IgD-negative memory B cell (primary cell): Measurements from ENCODE around the gene DIP2B. TPM values are rescaled to one million over a fixed set of nuclear protein-coding genes. Genes with fewer than 3 reads are reported as not detected.

ENCODE experiments used
- H3K27ac Mint-ChIP-seq, 3 donors: one replicate each; pipeline ENCODE4 v1.8.0; 2020 to 2022; ENCODE audit warnings: mild to moderate bottlenecking in 3 of 3, mixed read lengths in 3 of 3, moderate library complexity in 1 of 3
- H3K27me3 Mint-ChIP-seq: one replicate; pipeline ENCODE4 v1.8.0; 2021; ENCODE audit warnings: mixed read lengths
- H3K36me3 Mint-ChIP-seq: one replicate; pipeline ENCODE4 v1.8.0; 2020; ENCODE audit warnings: mild to moderate bottlenecking, mixed read lengths
- H3K4me1 Mint-ChIP-seq, 3 donors: one replicate each; pipeline ENCODE4 v1.8.0; 2020 to 2022; ENCODE audit warnings: mixed read lengths in 3 of 3, mild to moderate bottlenecking in 1 of 3
- H3K4me3 Mint-ChIP-seq, 4 donors: one replicate each; pipeline ENCODE4 v1.8.0; 2020 to 2022; ENCODE audit warnings: mild to moderate bottlenecking in 4 of 4, mixed read lengths in 4 of 4, moderate library complexity in 3 of 4
- H3K9me3 Mint-ChIP-seq, 3 donors: one replicate each; pipeline ENCODE4 v1.8.0; 2020 to 2021; ENCODE audit warnings: mixed read lengths in 3 of 3, mild to moderate bottlenecking in 1 of 3
- polyA plus RNA-seq: library from polyadenylated mRNA; unstranded; fragments of 300-500 nt; fragmentation: Illumina TruSeq; gene quantifications from one replicate; pipeline ENCODE4 v1.2.3, GENCODE V29; 2021

The DIP2B gene
- polyA plus RNA-seq, 1 donor from 2014 or later: 16.4 TPM

DNA sequence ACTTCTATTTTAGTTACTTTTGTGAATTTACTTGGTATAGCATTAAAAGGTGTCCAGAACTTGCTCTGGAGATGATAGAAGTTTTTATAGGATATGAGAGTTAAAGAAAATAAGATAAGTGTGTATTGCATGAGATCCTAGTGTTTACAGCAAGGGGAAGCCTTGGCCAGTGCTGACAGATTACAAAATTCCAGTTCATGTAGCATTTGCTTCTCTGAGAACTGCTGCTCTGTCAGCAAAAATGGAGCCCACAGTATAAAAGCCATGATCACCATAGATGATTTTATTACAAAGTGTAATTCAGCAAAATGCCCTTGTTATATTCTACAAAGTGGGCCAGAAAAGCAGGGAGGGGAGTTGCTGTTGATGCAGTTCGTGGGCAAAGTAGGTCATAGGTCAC, 219.1 kb downstream of the DIP2B start:
- Mint-ChIP-seq H3K4me3 (no peak overlapping the region), H3K9me3 (no peaks in the 10 kb centered on the region), H3K27ac (peak overlapping the region in 1 of 3 donors; percentile 31), H3K27me3 (no peaks in the 10 kb centered on the region), H3K36me3 (peaks cover 7% of the 10 kb centered on the region), H3K4me1 (peaks cover 2 to 11% (median 5%) of the 10 kb centered on the region in 3 donors)

DNA sequence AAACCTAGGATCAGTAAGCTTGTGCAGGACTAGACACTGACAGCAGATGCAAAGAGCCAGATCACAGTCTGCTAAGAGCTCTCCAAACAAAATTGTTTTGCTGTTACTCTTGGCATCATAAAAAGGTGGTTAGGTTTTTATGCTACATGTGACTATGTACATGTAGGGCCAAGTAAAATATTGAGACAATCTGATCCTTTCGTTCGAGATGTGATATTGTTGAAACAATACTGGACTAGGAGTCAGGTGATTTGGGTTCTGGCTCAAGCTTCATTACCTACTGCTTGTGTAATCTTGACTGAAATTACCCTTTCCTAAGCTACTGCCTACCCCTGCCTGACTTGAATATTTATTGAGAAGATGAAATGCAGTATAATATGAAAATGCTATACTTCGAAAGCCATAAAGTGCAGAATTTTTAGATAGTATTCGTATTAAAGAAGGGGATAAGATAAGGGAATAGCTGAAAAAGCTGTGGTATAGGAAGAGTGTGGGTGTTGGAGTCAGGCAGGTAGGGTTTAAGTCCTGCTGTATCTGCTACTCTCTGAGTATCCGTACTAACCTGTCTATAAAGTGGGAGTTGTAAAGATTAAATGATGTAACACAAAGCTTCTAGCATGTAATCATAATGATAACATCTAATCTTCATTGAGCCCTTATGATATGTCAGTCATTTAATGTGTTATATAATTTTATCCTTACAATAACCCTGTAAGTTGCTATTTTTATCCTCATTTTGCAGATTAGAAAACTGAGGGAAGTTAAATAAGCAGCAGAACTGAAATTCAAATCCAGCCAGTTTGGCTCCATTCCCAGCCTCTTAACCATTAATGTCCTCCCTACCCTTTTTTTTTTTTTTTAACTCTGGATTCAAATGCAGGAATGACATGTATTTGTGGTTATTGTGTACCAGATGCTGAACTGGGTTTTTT, 220.5 kb downstream of the DIP2B start:
- Mint-ChIP-seq H3K9me3 (no peaks in the 10 kb centered on the region), H3K27ac (no peak overlapping the region), H3K4me3 (no peak overlapping the region), H3K36me3 (peaks cover 11% of the 10 kb centered on the region), H3K4me1 (peaks cover 0 to 11% (median 5%) of the 10 kb centered on the region in 3 donors), H3K27me3 (no peaks in the 10 kb centered on the region)

DNA sequence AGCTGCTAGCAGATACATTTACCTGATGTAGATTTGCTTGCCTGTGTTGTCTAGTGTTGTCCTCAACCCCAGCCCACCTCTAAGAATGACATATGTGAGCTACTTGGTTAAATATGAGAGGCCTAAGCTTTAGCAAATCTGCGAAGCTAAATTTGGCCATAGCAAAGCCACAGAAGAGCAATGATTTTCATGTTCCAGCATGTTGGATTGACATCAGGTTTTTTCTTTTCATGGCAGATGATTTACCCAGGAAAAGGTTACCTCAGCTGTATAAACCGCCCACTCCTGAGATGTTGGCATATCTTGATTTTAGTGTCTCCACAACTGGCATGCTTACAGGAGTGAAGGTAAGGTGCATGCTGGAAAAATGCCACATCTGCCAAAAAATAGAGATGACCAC, 222.7 kb downstream of the DIP2B start:
- Mint-ChIP-seq H3K27ac (no peak overlapping the region), H3K27me3 (no peaks in the 10 kb centered on the region), H3K9me3 (no peaks in the 10 kb centered on the region), H3K4me1 (peaks cover 0 to 7% (median 3%) of the 10 kb centered on the region in 3 donors), H3K36me3 (peaks cover 14% of the 10 kb centered on the region), H3K4me3 (no peak overlapping the region)

DNA sequence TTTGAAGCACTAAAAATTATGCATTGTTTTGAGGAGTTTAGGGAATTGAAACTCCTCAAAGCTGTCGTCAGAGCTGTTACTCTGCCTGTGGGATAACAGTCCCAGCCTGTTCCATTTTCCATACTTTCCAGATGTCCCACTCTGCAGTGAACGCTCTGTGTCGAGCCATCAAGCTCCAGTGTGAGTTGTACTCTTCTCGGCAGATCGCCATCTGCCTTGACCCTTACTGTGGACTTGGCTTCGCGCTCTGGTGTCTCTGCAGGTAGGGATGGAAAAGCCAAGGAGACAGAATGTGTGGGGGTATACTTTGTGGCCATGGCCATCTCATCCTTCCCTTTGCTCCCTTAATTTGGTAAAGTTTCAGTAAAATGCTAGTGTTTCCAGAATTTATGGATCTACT, 223.6 kb downstream of the DIP2B start:
- H3K4me1 Mint-ChIP-seq: no peaks in the 10 kb centered on the region
- no peaks in the 10 kb centered on the region for H3K9me3 Mint-ChIP-seq
- H3K27ac Mint-ChIP-seq: peak overlapping the region in 1 of 3 donors; percentile 89
- H3K27me3 Mint-ChIP-seq: no peaks in the 10 kb centered on the region
- H3K36me3 Mint-ChIP-seq: peaks cover 14% of the 10 kb centered on the region
- no peak overlapping the region for H3K4me3 Mint-ChIP-seq

DNA sequence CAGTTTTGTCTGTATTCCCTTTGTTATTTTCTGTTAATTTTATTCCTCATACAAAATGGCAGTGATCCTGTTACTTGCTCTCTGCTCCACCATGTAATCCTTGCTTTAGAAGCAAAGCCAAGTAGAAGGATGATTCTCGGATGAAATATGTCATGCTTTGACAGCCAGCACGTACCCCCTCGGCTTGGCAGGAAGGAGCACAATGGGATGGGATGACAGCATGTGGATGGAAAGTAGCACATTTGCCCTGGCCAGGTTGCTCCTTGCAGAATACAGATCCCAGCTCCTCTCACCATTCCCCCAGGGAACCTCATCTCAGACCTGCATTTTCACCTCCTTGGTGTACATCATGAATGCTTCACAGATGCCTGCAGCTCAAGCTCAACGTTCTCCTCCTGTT, 224.1 kb downstream of the DIP2B start:
- Mint-ChIP-seq H3K36me3 (peaks cover 12% of the 10 kb centered on the region), H3K27ac (peak overlapping the region in 2 of 3 donors; percentile 47 to 89), H3K27me3 (no peaks in the 10 kb centered on the region), H3K4me1 (no peaks in the 10 kb centered on the region), H3K4me3 (no peak overlapping the region), H3K9me3 (no peaks in the 10 kb centered on the region)

DNA sequence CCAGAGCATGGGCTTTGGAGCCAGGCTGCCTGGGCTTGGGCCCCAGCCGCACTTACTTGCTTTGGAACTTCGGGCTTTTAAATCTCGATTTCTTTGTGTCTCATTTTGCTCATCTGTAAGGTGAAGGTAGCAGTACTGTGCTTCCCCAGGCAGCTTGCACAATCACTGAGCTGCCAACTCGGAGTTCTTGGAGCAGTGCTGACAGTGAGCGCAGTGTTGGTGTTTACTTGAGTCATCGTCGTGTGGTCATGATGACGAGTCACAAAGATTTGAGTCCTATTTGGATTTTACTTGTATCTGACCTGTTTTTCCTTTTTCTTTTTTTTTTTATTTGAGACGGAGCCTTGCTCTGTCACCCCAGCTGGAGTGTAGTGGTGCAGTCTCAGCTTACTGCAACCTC, 227.8 kb downstream of the DIP2B start:
- Mint-ChIP-seq H3K9me3 (no peaks in the 10 kb centered on the region), H3K27ac (peak overlapping the region in 2 of 3 donors; percentile 37 to 80), H3K27me3 (no peaks in the 10 kb centered on the region), H3K36me3 (peaks cover 11% of the 10 kb centered on the region), H3K4me3 (no peak overlapping the region), H3K4me1 (no peaks in the 10 kb centered on the region)

DNA sequence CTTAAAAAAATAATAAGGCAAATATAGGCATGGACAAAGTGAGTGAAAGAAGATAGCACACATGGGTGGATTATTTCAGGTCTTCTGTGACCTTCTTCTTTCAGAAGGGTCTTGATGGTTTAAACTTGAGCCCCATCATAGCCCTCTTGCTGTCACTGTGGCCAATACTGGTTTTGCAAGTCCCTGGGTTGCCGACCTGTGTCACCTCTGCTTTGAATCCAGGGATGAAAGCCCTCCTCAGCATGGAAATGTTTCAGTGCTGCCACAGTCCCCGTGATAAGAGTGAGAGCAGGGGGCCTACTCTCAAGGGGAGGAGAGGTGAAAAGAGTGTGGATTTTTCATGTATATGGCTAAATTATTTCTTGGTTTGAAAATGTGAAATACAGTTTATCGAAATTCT, 228.9 kb downstream of the DIP2B start:
- Mint-ChIP-seq H3K36me3 (peaks cover 8% of the 10 kb centered on the region), H3K9me3 (no peaks in the 10 kb centered on the region), H3K4me3 (no peak overlapping the region), H3K27me3 (no peaks in the 10 kb centered on the region), H3K27ac (peak overlapping the region in 1 of 3 donors; percentile 53), H3K4me1 (no peaks in the 10 kb centered on the region)

DNA sequence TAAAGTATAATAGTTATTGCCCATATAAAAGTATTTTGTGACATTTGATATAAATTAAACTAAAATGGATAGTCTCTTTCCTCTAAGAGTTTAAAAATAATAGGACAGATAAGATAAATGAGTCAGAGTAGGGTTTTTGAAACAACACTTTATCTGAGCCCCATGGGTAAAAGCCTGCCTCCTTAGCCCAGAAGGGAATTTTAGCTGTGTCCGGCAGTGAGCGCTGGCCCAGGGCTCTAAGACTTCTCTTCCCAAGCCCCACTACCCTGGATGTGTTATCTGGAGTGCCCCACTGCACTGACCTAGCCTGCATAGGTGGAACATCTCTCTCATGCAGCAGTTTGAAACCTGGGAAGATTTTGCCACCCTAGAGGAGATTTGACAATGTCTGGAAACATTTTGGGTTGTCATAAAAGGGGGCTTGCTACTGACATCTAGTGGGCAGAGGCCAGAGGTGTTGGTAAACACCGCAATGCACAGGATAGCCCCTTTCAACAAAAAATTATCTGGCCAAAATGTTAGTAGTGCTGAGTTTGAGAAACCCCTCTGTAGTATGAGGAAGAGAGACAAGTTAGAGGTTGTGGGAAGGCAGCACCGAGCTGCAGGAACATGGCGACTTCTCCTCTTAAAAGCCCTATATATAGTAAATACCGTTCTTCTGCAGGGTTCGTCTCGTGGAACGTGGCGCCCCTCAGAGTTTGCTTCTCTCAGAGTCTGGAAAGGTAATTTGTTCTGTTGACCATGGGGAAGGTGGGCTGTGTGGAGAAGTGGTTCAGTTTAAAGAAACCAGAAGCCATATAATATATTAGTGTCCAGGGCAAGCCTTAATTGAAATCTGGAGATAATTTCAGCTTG, 229.9 kb downstream of the DIP2B start:
- Mint-ChIP-seq H3K9me3 (no peaks in the 10 kb centered on the region), H3K27ac (no peak overlapping the region), H3K27me3 (no peaks in the 10 kb centered on the region), H3K4me1 (no peaks in the 10 kb centered on the region), H3K4me3 (no peak overlapping the region), H3K36me3 (peaks cover 11% of the 10 kb centered on the region)

DNA sequence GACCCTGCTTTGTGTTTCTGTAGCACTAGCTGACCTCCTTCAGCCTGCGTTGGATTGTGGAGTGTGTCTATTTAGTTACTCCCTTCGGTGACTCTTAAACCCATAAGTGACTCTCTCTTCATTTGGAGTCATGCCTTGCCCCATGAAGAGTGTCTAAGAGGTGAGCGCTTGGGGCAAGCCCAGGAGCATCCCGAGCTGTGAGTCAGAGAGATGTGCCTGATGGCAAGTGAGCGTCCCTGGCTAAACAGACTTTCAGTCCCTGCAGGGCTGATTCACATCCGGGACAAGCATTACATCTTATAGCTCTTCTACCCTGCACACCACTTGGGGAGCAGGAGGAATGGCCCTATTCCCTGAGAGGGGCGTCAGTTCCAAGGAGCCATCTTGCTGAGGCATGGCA, 234.8 kb downstream of the DIP2B start:
- Mint-ChIP-seq H3K27ac (peak overlapping the region in 1 of 3 donors; percentile 25), H3K27me3 (no peaks in the 10 kb centered on the region), H3K36me3 (peaks cover 8% of the 10 kb centered on the region), H3K4me3 (no peak overlapping the region), H3K9me3 (no peaks in the 10 kb centered on the region), H3K4me1 (no peaks in the 10 kb centered on the region)

DNA sequence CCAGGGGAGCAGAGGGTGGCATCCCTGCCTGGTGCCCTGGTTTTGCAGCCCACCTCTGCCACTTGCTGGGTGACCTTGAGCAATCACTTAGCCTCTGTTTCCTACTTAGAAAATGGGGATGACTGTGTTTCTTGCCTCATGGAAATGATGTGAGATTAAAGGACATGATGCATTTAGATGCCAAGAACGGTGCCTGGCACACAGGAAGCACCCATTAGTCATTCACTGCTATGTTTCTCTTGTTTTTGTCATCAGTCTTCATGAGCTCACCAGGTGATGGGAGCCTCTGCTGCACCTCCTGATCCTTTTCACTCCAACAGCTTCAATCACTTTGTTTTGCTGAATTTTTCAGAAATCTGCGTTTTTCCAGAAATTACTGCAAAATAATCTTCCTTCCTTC, 235.5 kb downstream of the DIP2B start:
- H3K4me1 Mint-ChIP-seq: no peaks in the 10 kb centered on the region
- no peak overlapping the region for H3K4me3 Mint-ChIP-seq
- peaks cover 8% of the 10 kb centered on the region for H3K36me3 Mint-ChIP-seq
- H3K9me3 Mint-ChIP-seq: no peaks in the 10 kb centered on the region
- H3K27ac Mint-ChIP-seq: no peak overlapping the region
- H3K27me3 Mint-ChIP-seq: no peaks in the 10 kb centered on the region

DNA sequence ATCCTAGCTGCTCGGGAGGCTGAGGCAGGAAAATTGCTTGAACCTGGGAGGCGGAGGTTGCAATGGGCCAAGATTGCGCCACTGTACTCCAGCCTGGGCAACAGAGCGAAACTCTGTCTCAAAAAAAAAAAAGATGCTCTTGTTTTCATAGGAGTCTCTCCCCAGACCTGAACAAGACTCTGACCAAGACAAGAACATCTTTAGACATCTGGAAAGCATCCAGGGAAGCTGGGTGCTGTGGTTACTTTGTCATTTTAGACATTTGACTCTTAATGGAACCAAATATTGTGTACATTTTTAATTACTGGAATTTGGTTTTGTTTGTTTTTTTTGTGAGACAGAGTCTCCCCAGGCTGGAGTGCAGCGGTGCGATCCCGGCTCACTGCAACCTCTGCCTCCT, 238.0 kb downstream of the DIP2B start:
- Mint-ChIP-seq H3K4me3 (peak overlapping the region in 1 of 4 donors; percentile 39), H3K36me3 (peaks cover 11% of the 10 kb centered on the region), H3K27ac (no peak overlapping the region), H3K27me3 (no peaks in the 10 kb centered on the region), H3K4me1 (no peaks in the 10 kb centered on the region), H3K9me3 (no peaks in the 10 kb centered on the region)

DNA sequence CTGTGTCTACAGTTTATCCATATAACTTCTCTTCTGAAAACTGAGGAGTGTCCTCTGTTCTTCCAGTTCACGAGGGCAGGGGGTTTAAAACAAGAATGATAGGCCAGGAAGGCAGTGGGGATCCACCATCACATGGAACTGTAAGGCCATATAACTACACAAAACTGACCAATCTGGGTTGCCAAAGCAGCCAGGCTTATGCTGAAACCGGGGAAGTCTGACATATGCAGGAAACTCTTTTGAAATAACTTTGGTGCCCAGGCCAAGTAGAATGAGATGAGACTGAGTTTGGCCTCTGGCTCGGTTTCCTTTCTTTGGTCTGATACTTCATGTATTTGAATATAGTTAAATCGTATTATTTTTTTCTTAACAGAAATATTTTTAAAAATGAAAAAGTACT, 241.1 kb downstream of the DIP2B start:
- no peak overlapping the region for H3K27ac Mint-ChIP-seq
- no peaks in the 10 kb centered on the region for H3K9me3 Mint-ChIP-seq
- no peaks in the 10 kb centered on the region for H3K27me3 Mint-ChIP-seq
- H3K4me1 Mint-ChIP-seq: peaks cover 0 to 1% (median 0%) of the 10 kb centered on the region in 3 donors
- no peak overlapping the region for H3K4me3 Mint-ChIP-seq
- peaks cover 10% of the 10 kb centered on the region for H3K36me3 Mint-ChIP-seq

DNA sequence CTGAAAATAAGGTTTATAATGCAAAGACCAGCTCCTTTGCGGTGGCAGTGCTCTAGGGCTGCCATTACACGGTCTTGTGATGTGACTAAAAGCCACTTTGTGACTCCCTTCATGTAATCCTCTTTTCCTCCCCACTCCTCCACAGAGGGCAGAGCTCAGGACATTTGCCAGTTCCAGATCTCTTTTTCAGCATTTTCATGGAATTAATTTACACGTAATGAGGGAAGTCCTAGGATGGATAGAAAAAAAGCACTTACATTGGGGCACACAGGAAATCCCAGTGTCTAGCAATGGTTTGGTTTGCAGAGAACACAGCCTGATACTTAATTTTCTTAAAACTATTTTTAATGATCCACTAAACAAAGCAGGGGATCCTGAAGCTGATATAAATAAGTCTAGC, 241.6 kb downstream of the DIP2B start:
- H3K4me1 Mint-ChIP-seq: peaks cover 0 to 1% (median 0%) of the 10 kb centered on the region in 3 donors
- H3K27me3 Mint-ChIP-seq: no peaks in the 10 kb centered on the region
- H3K36me3 Mint-ChIP-seq: peaks cover 8% of the 10 kb centered on the region
- H3K9me3 Mint-ChIP-seq: no peaks in the 10 kb centered on the region
- no peak overlapping the region for H3K4me3 Mint-ChIP-seq
- no peak overlapping the region for H3K27ac Mint-ChIP-seq

DNA sequence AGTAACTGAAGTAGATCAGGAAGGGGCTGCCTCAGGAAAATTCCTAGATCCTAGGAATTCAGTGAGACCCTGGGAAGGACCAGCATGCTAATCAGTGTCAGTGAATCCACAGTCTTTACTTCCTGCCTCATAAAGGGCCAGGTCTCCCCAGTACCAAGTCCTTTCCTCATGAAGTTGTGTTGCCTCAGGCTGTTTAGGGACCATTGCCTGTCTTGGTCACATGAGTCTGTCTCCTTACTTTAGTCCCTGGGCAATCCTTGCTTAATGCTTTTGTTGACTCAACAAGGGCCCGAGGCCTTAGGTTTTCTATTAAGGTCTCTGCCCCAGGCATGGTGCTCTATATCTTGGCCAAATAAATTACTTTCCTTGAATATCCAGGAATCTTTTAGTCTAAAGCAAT, 243.0 kb downstream of the DIP2B start:
- Mint-ChIP-seq H3K27me3 (no peaks in the 10 kb centered on the region), H3K27ac (no peak overlapping the region), H3K4me3 (no peak overlapping the region), H3K9me3 (no peaks in the 10 kb centered on the region), H3K36me3 (peaks cover 8% of the 10 kb centered on the region), H3K4me1 (peaks cover 0 to 1% (median 0%) of the 10 kb centered on the region in 3 donors)

DNA sequence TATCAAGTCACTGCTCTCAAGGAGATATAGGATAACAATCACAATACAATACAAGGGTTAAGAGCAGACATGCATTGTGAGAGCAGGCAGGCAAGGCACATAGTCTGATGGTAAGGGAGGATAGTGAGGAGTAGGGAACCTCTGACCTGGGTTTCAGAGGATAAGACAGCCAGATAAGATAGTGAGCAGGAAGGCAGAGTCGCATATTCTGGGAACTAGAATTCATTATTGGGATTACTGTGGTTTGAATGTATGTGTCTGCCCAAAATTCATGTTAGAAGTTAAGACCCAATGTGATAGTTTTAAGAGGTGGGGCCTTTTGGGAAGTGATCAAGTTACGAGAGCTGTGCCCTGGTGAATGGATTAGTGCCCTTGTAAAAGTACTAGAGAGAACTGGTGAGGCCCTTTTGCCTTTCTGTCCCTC, 244.7 kb downstream of the DIP2B start:
- peak overlapping the region in 1 of 3 donors; percentile 91 for H3K27ac Mint-ChIP-seq
- H3K4me3 Mint-ChIP-seq: no peak overlapping the region
- H3K36me3 Mint-ChIP-seq: peaks cover 8% of the 10 kb centered on the region
- H3K27me3 Mint-ChIP-seq: no peaks in the 10 kb centered on the region
- H3K4me1 Mint-ChIP-seq: peaks cover 0 to 1% (median 0%) of the 10 kb centered on the region in 3 donors
- H3K9me3 Mint-ChIP-seq: no peaks in the 10 kb centered on the region
